GM23338 (cell line): Measurements from ENCODE around the gene CASP2.

Experiments
- CREB1 ChIP-seq: fragments of 250-450 bp; sonication (Bioruptor Pico); IDR thresholded peaks from 2 replicates; pipeline ENCODE4 v1.5.0; 2020; ENCODE audit warnings: low read depth, mild to moderate bottlenecking, moderate library complexity
- EZH2 ChIP-seq: fragments of 200-600 bp; sonication (generic); IDR thresholded peaks from one replicate; pipeline ENCODE4 v1.8.0; 2017; ENCODE audit warnings: antibody characterized with exemption, mild to moderate bottlenecking, low read depth; ENCODE audit not compliant: unreplicated experiment
- EZH2phosphoT487 ChIP-seq: fragments of 200-600 bp; sonication (generic); IDR thresholded peaks from one replicate; pipeline ENCODE4 v1.8.1; 2018; ENCODE audit warnings: antibody characterized with exemption; ENCODE audit not compliant: unreplicated experiment
- JUNB ChIP-seq: IDR thresholded peaks from one replicate; pipeline ENCODE4 v1.6.1; 2016; ENCODE audit warnings: antibody characterized with exemption; ENCODE audit not compliant: unreplicated experiment
- NANOG ChIP-seq: IDR thresholded peaks from 2 replicates; pipeline ENCODE4 v1.6.1; 2016; ENCODE audit warnings: antibody characterized with exemption, borderline replicate concordance
- POLR2AphosphoS5 ChIP-seq: IDR thresholded peaks from 2 replicates; pipeline ENCODE4 v1.6.1; 2016; ENCODE audit warnings: antibody characterized with exemption, low read depth
- STAT1 ChIP-seq: IDR thresholded peaks from one replicate; pipeline ENCODE4 v1.6.1; 2016; ENCODE audit warnings: antibody characterized with exemption; ENCODE audit not compliant: unreplicated experiment
- TF ChIP-seq, protein P1 (sequence below), 2 experiments: fragments of 200-600 bp in 1 of 2; sonication (generic) in 1 of 2; conservative IDR thresholded peaks; 2 replicates each; pipeline versions ENCODE4 v1.5.1 to v1.6.1; 2016 to 2017; ENCODE audit warnings: antibody characterized with exemption in 2 of 2, low read depth in 2 of 2, mild to moderate bottlenecking in 2 of 2, moderate library complexity in 1 of 2
- TF ChIP-seq, protein P2 (sequence below): fragments of 250-450 bp; sonication (Bioruptor Pico); IDR thresholded peaks from 2 replicates; pipeline ENCODE4 v1.5.0; 2020; ENCODE audit warnings: mild to moderate bottlenecking, moderate library complexity
- TF ChIP-seq, protein P3 (sequence below): IDR thresholded peaks from 2 replicates; pipeline ENCODE4 v1.6.1; 2016; ENCODE audit warnings: antibody characterized with exemption
- TF ChIP-seq, protein P4 (sequence below): IDR thresholded peaks from one replicate; pipeline ENCODE4 v1.6.1; 2018; ENCODE audit warnings: antibody characterized with exemption; ENCODE audit not compliant: unreplicated experiment

DNA sequence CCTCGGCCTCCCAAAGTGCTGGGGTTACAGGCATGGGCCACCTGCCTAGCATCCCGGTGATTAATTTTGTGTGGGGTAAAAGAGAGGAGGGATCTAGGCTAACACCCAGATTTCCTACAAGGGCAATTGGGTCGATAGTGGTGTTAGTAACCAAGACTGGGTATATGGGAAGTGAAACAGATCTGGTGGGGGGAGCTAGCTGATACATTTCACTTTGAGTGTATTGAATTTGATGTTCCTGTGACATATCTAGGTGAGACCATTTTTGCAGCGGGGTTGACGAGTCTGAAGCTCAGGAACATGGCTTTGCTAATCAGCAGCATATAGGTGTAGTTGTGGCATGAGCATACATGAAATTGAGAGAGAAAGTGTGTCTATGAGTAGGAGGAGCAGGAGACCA lies 39.8 kb downstream of the CASP2 start:
- TF ChIP-seq, protein P1, sequence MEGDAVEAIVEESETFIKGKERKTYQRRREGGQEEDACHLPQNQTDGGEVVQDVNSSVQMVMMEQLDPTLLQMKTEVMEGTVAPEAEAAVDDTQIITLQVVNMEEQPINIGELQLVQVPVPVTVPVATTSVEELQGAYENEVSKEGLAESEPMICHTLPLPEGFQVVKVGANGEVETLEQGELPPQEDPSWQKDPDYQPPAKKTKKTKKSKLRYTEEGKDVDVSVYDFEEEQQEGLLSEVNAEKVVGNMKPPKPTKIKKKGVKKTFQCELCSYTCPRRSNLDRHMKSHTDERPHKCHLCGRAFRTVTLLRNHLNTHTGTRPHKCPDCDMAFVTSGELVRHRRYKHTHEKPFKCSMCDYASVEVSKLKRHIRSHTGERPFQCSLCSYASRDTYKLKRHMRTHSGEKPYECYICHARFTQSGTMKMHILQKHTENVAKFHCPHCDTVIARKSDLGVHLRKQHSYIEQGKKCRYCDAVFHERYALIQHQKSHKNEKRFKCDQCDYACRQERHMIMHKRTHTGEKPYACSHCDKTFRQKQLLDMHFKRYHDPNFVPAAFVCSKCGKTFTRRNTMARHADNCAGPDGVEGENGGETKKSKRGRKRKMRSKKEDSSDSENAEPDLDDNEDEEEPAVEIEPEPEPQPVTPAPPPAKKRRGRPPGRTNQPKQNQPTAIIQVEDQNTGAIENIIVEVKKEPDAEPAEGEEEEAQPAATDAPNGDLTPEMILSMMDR (conservative IDR thresholded peaks at IDR 0.05; ENCODE audit: low read depth in 2 of 2) = no peak
- TF ChIP-seq EZH2 = no peak
- no peak for TF ChIP-seq POLR2AphosphoS5
- TF ChIP-seq EZH2phosphoT487 = no peak
- TF ChIP-seq, protein P2, sequence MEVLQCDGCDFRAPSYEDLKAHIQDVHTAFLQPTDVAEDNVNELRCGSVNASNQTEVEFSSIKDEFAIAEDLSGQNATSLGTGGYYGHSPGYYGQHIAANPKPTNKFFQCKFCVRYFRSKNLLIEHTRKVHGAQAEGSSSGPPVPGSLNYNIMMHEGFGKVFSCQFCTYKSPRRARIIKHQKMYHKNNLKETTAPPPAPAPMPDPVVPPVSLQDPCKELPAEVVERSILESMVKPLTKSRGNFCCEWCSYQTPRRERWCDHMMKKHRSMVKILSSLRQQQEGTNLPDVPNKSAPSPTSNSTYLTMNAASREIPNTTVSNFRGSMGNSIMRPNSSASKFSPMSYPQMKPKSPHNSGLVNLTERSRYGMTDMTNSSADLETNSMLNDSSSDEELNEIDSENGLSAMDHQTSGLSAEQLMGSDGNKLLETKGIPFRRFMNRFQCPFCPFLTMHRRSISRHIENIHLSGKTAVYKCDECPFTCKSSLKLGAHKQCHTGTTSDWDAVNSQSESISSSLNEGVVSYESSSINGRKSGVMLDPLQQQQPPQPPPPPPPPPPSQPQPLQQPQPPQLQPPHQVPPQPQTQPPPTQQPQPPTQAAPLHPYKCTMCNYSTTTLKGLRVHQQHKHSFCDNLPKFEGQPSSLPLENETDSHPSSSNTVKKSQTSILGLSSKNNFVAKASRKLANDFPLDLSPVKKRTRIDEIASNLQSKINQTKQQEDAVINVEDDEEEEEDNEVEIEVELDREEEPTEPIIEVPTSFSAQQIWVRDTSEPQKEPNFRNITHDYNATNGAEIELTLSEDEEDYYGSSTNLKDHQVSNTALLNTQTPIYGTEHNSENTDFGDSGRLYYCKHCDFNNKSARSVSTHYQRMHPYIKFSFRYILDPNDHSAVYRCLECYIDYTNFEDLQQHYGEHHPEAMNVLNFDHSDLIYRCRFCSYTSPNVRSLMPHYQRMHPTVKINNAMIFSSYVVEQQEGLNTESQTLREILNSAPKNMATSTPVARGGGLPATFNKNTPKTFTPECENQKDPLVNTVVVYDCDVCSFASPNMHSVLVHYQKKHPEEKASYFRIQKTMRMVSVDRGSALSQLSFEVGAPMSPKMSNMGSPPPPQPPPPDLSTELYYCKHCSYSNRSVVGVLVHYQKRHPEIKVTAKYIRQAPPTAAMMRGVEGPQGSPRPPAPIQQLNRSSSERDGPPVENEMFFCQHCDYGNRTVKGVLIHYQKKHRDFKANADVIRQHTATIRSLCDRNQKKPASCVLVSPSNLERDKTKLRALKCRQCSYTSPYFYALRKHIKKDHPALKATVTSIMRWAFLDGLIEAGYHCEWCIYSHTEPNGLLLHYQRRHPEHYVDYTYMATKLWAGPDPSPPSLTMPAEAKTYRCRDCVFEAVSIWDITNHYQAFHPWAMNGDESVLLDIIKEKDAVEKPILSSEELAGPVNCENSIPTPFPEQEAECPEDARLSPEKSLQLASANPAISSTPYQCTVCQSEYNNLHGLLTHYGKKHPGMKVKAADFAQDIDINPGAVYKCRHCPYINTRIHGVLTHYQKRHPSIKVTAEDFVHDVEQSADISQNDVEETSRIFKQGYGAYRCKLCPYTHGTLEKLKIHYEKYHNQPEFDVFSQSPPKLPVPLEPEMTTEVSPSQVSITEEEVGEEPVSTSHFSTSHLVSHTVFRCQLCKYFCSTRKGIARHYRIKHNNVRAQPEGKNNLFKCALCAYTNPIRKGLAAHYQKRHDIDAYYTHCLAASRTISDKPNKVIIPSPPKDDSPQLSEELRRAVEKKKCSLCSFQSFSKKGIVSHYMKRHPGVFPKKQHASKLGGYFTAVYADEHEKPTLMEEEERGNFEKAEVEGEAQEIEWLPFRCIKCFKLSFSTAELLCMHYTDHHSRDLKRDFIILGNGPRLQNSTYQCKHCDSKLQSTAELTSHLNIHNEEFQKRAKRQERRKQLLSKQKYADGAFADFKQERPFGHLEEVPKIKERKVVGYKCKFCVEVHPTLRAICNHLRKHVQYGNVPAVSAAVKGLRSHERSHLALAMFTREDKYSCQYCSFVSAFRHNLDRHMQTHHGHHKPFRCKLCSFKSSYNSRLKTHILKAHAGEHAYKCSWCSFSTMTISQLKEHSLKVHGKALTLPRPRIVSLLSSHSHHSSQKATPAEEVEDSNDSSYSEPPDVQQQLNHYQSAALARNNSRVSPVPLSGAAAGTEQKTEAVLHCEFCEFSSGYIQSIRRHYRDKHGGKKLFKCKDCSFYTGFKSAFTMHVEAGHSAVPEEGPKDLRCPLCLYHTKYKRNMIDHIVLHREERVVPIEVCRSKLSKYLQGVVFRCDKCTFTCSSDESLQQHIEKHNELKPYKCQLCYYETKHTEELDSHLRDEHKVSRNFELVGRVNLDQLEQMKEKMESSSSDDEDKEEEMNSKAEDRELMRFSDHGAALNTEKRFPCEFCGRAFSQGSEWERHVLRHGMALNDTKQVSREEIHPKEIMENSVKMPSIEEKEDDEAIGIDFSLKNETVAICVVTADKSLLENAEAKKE (CRISPR knock-in tag) = no peak
- TF ChIP-seq, protein P3, sequence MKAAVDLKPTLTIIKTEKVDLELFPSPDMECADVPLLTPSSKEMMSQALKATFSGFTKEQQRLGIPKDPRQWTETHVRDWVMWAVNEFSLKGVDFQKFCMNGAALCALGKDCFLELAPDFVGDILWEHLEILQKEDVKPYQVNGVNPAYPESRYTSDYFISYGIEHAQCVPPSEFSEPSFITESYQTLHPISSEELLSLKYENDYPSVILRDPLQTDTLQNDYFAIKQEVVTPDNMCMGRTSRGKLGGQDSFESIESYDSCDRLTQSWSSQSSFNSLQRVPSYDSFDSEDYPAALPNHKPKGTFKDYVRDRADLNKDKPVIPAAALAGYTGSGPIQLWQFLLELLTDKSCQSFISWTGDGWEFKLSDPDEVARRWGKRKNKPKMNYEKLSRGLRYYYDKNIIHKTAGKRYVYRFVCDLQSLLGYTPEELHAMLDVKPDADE = no peak
- TF ChIP-seq CREB1 (CRISPR knock-in tag) = no peak
- TF ChIP-seq, protein P4, sequence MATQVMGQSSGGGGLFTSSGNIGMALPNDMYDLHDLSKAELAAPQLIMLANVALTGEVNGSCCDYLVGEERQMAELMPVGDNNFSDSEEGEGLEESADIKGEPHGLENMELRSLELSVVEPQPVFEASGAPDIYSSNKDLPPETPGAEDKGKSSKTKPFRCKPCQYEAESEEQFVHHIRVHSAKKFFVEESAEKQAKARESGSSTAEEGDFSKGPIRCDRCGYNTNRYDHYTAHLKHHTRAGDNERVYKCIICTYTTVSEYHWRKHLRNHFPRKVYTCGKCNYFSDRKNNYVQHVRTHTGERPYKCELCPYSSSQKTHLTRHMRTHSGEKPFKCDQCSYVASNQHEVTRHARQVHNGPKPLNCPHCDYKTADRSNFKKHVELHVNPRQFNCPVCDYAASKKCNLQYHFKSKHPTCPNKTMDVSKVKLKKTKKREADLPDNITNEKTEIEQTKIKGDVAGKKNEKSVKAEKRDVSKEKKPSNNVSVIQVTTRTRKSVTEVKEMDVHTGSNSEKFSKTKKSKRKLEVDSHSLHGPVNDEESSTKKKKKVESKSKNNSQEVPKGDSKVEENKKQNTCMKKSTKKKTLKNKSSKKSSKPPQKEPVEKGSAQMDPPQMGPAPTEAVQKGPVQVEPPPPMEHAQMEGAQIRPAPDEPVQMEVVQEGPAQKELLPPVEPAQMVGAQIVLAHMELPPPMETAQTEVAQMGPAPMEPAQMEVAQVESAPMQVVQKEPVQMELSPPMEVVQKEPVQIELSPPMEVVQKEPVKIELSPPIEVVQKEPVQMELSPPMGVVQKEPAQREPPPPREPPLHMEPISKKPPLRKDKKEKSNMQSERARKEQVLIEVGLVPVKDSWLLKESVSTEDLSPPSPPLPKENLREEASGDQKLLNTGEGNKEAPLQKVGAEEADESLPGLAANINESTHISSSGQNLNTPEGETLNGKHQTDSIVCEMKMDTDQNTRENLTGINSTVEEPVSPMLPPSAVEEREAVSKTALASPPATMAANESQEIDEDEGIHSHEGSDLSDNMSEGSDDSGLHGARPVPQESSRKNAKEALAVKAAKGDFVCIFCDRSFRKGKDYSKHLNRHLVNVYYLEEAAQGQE = no peak
- no peak for TF ChIP-seq STAT1
- TF ChIP-seq JUNB = no peak
- no peak for TF ChIP-seq NANOG
